Mesendoderm (in vitro differentiated cells): ENCODE data around the gene RPS26.

Experiments
- DNase-seq: peaks from one replicate; pipeline ENCODE4 v3.0.0; 2013
- H2AK5ac ChIP-seq: 2 replicates; pipeline ENCODE4 v1.6.1; 2013; ENCODE audit warnings: low read length, inconsistent platforms
- H2BK120ac ChIP-seq: 2 replicates; pipeline ENCODE4 v1.6.1; 2013; ENCODE audit warnings: low read depth, mild to moderate bottlenecking, low read length, moderate library complexity, mixed read lengths
- H2BK15ac ChIP-seq: replicated peaks from 2 replicates; pipeline ENCODE4 v1.6.1; 2013; ENCODE audit warnings: low read depth, mild to moderate bottlenecking, moderate library complexity
- H2BK5ac ChIP-seq: 2 replicates; pipeline ENCODE4 v1.6.1; 2013; ENCODE audit warnings: low read length, inconsistent platforms
- H3K18ac ChIP-seq: 2 replicates; pipeline ENCODE4 v1.6.1; 2013; ENCODE audit warnings: mild to moderate bottlenecking, low read length, mixed read lengths
- H3K23ac ChIP-seq: one replicate; pipeline ENCODE4 v1.6.1; 2013; ENCODE audit warnings: low read length
- H3K27ac ChIP-seq: 2 replicates; pipeline ENCODE4 v1.5.1; 2013; ENCODE audit warnings: low read depth, mild to moderate bottlenecking, inconsistent platforms, low read length, moderate library complexity
- H3K27me3 ChIP-seq: 2 replicates; pipeline ENCODE4 v1.6.1; 2013; ENCODE audit warnings: low read length, control low read depth, mild to moderate bottlenecking, inconsistent platforms; ENCODE audit not compliant: insufficient read depth, poor library complexity
- H3K36me3 ChIP-seq: 2 replicates; pipeline ENCODE4 v1.6.1; 2013; ENCODE audit warnings: low read length, inconsistent platforms; ENCODE audit not compliant: control insufficient read depth, insufficient read depth
- H3K4ac ChIP-seq: one replicate; pipeline ENCODE4 v1.6.1; 2013; ENCODE audit warnings: low read depth, mild to moderate bottlenecking, low read length, moderate library complexity
- H3K4me1 ChIP-seq: 2 replicates; pipeline ENCODE4 v1.6.1; 2013; ENCODE audit warnings: low read depth, low read length, inconsistent platforms; ENCODE audit not compliant: control insufficient read depth
- H3K4me2 ChIP-seq: 2 replicates; pipeline ENCODE4 v1.6.1; 2013; ENCODE audit warnings: low read length
- H3K4me3 ChIP-seq: 2 replicates; pipeline ENCODE4 v1.5.1; 2013; ENCODE audit warnings: mild to moderate bottlenecking, low read length
- H3K56ac ChIP-seq: one replicate; pipeline ENCODE4 v1.6.1; 2013; ENCODE audit warnings: low read length
- H3K79me1 ChIP-seq: 2 replicates; pipeline ENCODE4 v1.6.1; 2013; ENCODE audit warnings: low read length, inconsistent platforms
- H3K79me2 ChIP-seq: 2 replicates; pipeline ENCODE4 v1.6.1; 2013; ENCODE audit warnings: mild to moderate bottlenecking, low read length; ENCODE audit not compliant: control insufficient read depth, insufficient read depth
- H3K9ac ChIP-seq: 2 replicates; pipeline ENCODE4 v1.6.1; 2013; ENCODE audit warnings: low read length, inconsistent platforms
- H4K5ac ChIP-seq: one replicate; pipeline ENCODE4 v1.6.1; 2013; ENCODE audit warnings: low read length
- H4K8ac ChIP-seq: one replicate; pipeline ENCODE4 v1.6.1; 2013; ENCODE audit warnings: low read depth, mild to moderate bottlenecking, control low read depth, low read length, moderate library complexity
- WGBS: extraction: QIAGEN DNeasy Blood & Tissue Kit; methylation state at CpG from one replicate; pipeline ENCODE4 v1.1.7; 2013; ENCODE audit warnings: low lambda C conversion rate, missing lambda C conversion rate; ENCODE audit not compliant: insufficient coverage; ENCODE audit errors: extremely low coverage; 5-methylcytosine and 5-hydroxymethylcytosine counted together

Gene RPS26

GRCh38 chr12:56029166-56029519, 12.6 kb upstream of the RPS26 start:
- Histone ChIP-seq H3K27ac (no peak overlapping the region), H3K79me1 (no peaks in the 10 kb centered on the region), H3K36me3 (peaks cover 2% of the 10 kb centered on the region), H3K4me3 (no peak overlapping the region), H3K79me2 (no peaks in the 10 kb centered on the region), H3K4ac (no peak overlapping the region), H3K9ac (no peak overlapping the region), H3K56ac (no peak overlapping the region), H3K23ac (no peak overlapping the region), H4K8ac (no peak overlapping the region), H3K27me3 (no peaks in the 10 kb centered on the region), H3K18ac (no peak overlapping the region), H3K4me2 (no peak overlapping the region), H4K5ac (no peak overlapping the region), H3K4me1 (no peaks in the 10 kb centered on the region), H2BK120ac (no peak overlapping the region), H2BK15ac (no peak overlapping the region), H2AK5ac (no peak overlapping the region), H2BK5ac (no peak overlapping the region)
- DNase-seq = no peak

DNA sequence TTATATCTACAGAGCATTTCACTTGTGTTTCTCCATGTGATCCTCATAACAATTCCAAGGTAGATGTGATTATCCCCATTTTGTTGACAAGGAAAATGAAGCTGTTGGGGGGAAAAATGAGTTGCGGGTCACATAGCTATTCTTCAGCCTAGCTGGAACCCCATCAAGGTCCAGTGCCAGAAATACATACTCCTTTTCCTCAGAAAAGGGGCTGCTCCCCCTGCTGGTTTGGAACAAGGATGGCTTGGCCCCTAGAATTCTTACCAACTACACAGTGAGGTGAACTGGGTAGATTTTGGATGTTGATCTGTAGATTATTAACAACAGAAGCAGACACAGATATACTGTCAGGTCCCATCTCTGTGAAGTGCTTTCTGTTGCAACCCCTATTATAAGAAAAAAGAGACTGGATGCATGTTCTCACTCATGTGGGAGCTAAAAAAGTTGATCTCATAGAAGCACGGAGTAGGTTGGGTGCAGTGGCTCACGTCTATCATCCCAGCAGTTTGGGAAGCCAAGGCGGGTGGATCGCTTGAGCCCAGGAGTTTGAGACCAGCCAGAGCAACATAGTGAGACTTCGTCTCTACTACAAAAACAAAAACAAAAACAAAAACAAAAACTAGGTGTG, 11.9 kb upstream of the RPS26 start:
- Histone ChIP-seq H3K36me3 (peaks cover 4% of the 10 kb centered on the region), H4K5ac (no peak overlapping the region), H3K56ac (no peak overlapping the region), H4K8ac (no peak overlapping the region), H3K23ac (no peak overlapping the region), H3K79me1 (no peaks in the 10 kb centered on the region), H2BK120ac (no peak overlapping the region), H3K9ac (no peak overlapping the region), H3K4me1 (no peaks in the 10 kb centered on the region), H3K79me2 (no peaks in the 10 kb centered on the region), H2AK5ac (no peak overlapping the region), H2BK5ac (no peak overlapping the region), H3K4me3 (no peak overlapping the region), H3K4me2 (no peak overlapping the region), H3K27me3 (no peaks in the 10 kb centered on the region), H2BK15ac (no peak overlapping the region), H3K27ac (no peak overlapping the region), H3K18ac (no peak overlapping the region), H3K4ac (no peak overlapping the region)
- WGBS = no CpG with 5 or more reads among the region's 6 CpGs
- DNase-seq = peak; percentile 59

DNA sequence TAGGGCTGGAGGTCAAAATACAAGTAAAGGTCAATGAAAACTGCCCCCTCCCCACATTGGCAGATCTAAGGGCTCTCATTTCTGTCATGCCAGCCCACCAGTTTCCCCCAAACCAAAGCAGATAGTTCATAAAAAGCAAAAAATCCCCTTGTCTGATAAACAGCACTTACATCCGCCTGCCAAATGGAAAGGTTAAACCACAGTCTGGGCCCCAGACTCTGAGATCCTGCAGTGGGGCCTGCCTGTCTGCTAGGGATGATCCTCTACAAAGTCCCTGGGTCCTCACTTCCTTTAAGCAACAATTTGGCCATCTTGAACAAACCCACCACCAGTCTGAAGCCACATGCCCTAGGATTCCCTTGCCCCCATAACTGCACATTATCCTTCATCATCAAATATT, 9.7 kb upstream of the RPS26 start:
- Histone ChIP-seq H4K5ac (no peak overlapping the region), H3K4me3 (no peak overlapping the region), H3K27ac (no peak overlapping the region), H2BK15ac (no peak overlapping the region), H3K4me2 (no peak overlapping the region), H3K23ac (no peak overlapping the region), H2AK5ac (no peak overlapping the region), H3K4ac (no peak overlapping the region), H3K9ac (no peak overlapping the region), H3K56ac (no peak overlapping the region), H3K4me1 (no peaks in the 10 kb centered on the region), H3K27me3 (no peaks in the 10 kb centered on the region), H3K79me1 (no peaks in the 10 kb centered on the region), H2BK120ac (no peak overlapping the region), H3K79me2 (no peaks in the 10 kb centered on the region), H4K8ac (no peak overlapping the region), H3K18ac (no peak overlapping the region), H2BK5ac (no peak overlapping the region), H3K36me3 (peaks cover 4% of the 10 kb centered on the region)
- WGBS = no CpG with 5 or more reads among the region's 1 CpG
- no peak for DNase-seq

DNA sequence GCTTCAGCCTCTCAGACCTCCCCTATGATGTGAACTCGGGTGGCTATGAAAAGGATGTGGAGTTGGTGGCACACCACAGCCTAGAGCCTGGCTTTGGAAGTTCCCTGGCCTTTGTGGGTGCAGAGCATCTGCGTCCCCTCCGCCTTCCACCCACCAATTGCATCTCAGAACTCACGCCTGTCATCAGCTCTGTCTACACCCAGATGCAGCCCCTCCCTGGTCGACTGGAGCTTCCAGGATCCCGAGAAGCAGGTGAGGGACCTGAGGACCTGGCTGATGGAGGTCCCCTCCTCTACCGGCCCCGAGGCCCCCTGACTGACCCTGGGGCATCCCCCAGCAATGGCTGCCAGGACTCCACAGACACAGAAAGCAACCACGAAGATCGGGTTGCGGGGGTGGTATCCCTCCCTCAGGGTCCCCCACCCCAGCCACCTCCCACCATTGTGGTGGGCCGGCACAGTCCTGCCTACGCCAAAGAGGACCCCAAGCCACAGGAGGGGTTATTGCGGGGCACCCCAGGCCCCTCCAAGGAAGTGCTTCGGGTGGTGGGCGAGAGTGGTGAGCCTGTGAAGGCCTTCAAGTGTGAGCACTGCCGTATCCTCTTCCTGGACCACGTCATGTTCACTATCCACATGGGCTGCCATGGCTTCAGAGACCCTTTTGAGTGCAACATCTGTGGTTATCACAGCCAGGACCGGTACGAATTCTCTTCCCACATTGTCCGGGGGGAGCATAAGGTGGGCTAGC, 7.0 kb upstream of the RPS26 start:
- no peak overlapping the region for H2AK5ac ChIP-seq
- H3K79me1 ChIP-seq = no peaks in the 10 kb centered on the region
- no peaks in the 10 kb centered on the region for H3K27me3 ChIP-seq
- peaks cover 4% of the 10 kb centered on the region for H3K36me3 ChIP-seq
- no peaks in the 10 kb centered on the region for H3K79me2 ChIP-seq
- no peak overlapping the region for H3K18ac ChIP-seq
- DNase-seq = no peak
- H2BK15ac ChIP-seq = no peak overlapping the region
- H3K4me2 ChIP-seq = no peak overlapping the region
- no peak overlapping the region for H3K4ac ChIP-seq
- H2BK120ac ChIP-seq = no peak overlapping the region
- H3K9ac ChIP-seq = no peak overlapping the region
- H3K4me3 ChIP-seq = no peak overlapping the region
- no peak overlapping the region for H3K23ac ChIP-seq
- H3K4me1 ChIP-seq = no peaks in the 10 kb centered on the region
- no peak overlapping the region for H3K27ac ChIP-seq
- H3K56ac ChIP-seq = no peak overlapping the region
- no CpG with 5 or more reads among the region's 21 CpGs for WGBS
- H2BK5ac ChIP-seq = no peak overlapping the region
- H4K8ac ChIP-seq = no peak overlapping the region
- H4K5ac ChIP-seq = no peak overlapping the region

GRCh38 chr12:56037161-56037560, 4.6 kb upstream of the RPS26 start:
- Histone ChIP-seq H4K8ac (no peak overlapping the region), H4K5ac (no peak overlapping the region), H3K36me3 (peaks cover 4% of the 10 kb centered on the region), H3K56ac (no peak overlapping the region), H3K4me2 (no peak overlapping the region), H2AK5ac (no peak overlapping the region), H3K23ac (no peak overlapping the region), H3K27ac (no peak overlapping the region), H3K27me3 (no peaks in the 10 kb centered on the region), H2BK15ac (no peak overlapping the region), H3K9ac (no peak overlapping the region), H3K79me2 (peaks cover 2% of the 10 kb centered on the region), H2BK5ac (no peak overlapping the region), H3K79me1 (no peaks in the 10 kb centered on the region), H3K4me1 (peaks cover 2% of the 10 kb centered on the region), H3K4ac (no peak overlapping the region), H2BK120ac (no peak overlapping the region), H3K18ac (no peak overlapping the region), H3K4me3 (no peak overlapping the region)
- WGBS = no CpG with 5 or more reads among the region's 2 CpGs
- DNase-seq = no peak
